D721Med (cell line): Measurements from ENCODE around the gene SCN8A.

Experiments
- DNase-seq: peaks from one replicate; pipeline ENCODE4 v3.0.0; 2011; ENCODE audit warnings: low spot score; ENCODE audit not compliant: insufficient read length
- FAIRE-seq: peaks from 2 replicates; lab custom pipeline; 2011; peaks lifted over from hg19 to GRCh38; lab: Jason Lieb, UNC
- CTCF ChIP-seq: IDR thresholded peaks from 2 replicates; pipeline ENCODE4 v1.5.1; 2012; ENCODE audit warnings: mild to moderate bottlenecking, control low read depth; ENCODE audit not compliant: insufficient read depth; ENCODE audit errors: missing control alignments

The SCN8A gene

DNA sequence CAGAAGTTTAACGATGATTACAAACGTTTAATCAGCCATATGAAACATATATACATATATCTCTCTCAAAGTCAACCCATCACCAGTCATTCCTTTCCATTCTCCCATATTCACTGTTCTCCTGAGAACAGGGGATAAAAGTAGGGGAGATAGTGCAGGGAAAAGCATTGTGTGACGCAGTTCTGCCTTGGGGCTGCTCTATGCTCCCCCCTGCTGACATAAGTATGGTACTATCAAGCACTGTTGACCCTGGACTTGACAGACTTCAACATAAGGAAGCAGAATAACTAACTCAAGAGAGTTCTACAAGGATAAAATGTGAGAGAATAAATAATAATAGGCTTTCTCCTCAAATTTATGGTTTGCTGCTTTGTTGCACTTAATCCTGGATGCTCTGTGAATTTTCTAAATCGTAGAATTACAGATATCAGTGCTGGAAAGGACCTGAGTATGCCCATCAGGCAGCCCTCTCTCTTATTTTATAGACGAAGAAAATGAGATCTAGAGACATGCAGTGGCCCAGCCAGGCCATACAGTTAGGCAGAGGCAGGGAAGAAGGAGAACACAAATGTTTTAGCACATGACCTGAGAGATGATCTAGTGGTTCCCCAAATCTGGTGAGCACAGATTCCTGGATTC lies 87.2 kb downstream of the SCN8A start:
- peak; percentile 74 for TF ChIP-seq CTCF
- FAIRE-seq = no peak
- DNase-seq = peak; percentile 31

- no peak for TF ChIP-seq CTCF
- DNase-seq = no peak
- FAIRE-seq = no peak
Measured at GRCh38 chr12:51682981-51683380, 91.9 kb downstream of the SCN8A start.

GRCh38 chr12:51683763-51684357 lies 92.8 kb downstream of the SCN8A start:
- DNase-seq = no peak
- TF ChIP-seq CTCF = no peak
- no peak for FAIRE-seq

- no peak for FAIRE-seq
- no peak for TF ChIP-seq CTCF
- DNase-seq = no peak
Measured at GRCh38 chr12:51686727-51687126, 95.7 kb downstream of the SCN8A start.

- FAIRE-seq (peak; percentile 67), DNase-seq (no peak)
- TF ChIP-seq CTCF = peak; percentile 1
Measured at GRCh38 chr12:51687177-51687576, 96.1 kb downstream of the SCN8A start.

DNA sequence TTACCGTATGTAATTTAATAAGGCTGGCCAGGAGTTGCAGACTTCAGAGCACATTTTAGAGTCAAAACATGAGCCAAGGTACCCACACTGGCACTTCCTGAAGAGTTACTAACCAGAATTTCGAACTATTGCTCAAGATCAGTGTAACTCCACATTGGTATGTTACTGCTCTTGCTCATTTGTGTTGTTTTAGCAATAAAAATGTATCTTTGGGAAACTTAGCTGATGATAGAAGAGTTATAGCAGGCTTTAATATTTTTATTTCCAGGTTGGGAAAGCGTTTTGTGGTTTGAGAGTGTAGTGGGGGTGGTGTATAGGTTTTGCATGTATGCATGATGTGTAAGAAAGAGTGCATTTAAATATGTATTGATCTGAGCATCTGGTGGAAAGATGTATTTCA lies 96.6 kb downstream of the SCN8A start:
- no peak for TF ChIP-seq CTCF
- no peak for FAIRE-seq

GRCh38 chr12:51689983-51690382 lies 99.0 kb downstream of the SCN8A start:
- no peak for FAIRE-seq
- DNase-seq = no peak
- TF ChIP-seq CTCF = no peak

More for the DNA sequence above, 96.6 kb downstream of the SCN8A start:
- DNase-seq = no peak
